Measurements from ENCODE around the gene HLF.

HLF gene

DNA sequence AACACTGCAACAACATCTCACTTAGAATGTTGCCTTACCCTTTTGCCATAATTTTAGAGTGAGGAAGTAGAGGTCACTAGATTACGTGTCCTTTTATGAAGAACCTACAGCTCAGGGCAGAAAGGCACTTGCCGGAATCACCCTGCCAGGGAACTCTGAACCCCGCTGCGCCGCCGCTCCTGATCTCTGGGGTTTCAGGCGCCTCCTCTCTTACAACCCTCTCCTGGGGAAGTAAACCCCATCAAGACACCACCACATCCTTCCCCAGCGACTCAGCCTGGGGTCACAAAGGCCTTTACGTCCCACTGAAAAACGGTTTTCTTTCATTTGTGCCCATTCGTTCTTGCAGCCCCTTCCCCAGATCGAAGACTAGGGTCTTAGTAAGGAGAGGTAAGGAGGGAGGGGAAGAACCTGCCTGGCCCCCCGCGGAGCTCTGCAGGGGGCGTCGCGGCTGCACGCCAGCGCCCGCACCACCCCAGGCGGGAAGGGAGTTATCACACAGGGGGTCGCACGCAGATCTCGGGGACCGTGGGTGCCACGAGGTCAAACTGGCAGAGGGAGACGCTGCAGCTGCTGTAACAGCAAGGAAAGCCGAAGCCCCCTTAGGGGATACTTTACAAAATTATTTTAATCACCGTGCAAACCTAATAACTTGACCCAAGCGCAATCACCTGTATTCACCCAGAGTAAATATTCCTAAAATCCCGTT, 1.0 kb upstream of the HLF start:
- peaks cover 0 to 4% (median 0%) of the 10 kb centered on the region in 10 experiments; a peak in 1 of 20 replicates for H3K4me1 ChIP-seq
- H3K36me3 ChIP-seq = no peaks in the 10 kb centered on the region
- no peak overlapping the region; a peak in 1 of 20 replicates for H3K4me3 ChIP-seq
- TF ChIP-seq Cebpa-rat (IDR thresholded peaks at IDR 0.05) = no peak
- H3K4me2 ChIP-seq = no peak overlapping the region
- no peak overlapping the region for H3K9ac ChIP-seq
- H3K27me3 ChIP-seq = peaks cover 49 to 74% (median 69%) of the 10 kb centered on the region in 11 experiments
- H3K9me3 ChIP-seq (replicated peaks in 1 of 11) = peaks cover 7 to 39% (median 31%) of the 10 kb centered on the region in 11 experiments; a peak in 20 of 22 replicates
- no peaks in the 10 kb centered on the region for H4K20me1 ChIP-seq
- no peak overlapping the region for H3K27ac ChIP-seq

- Histone ChIP-seq H4K20me1 (no peaks in the 10 kb centered on the region), H3K4me1 (peaks cover 0 to 4% (median 0%) of the 10 kb centered on the region in 10 experiments; a peak in 1 of 20 replicates), H3K27me3 (peaks cover 49 to 79% (median 69%) of the 10 kb centered on the region in 11 experiments), H3K9me3 (replicated peaks in 1 of 11) (peaks cover 7 to 39% (median 31%) of the 10 kb centered on the region in 11 experiments; a peak in 20 of 22 replicates), H3K4me2 (peak overlapping the region in 2 of 11 experiments; percentile 66 to 74; a peak in 2 of 22 replicates), H3K36me3 (no peaks in the 10 kb centered on the region), H3K9ac (no peak overlapping the region), H3K4me3 (peak overlapping the region in 2 of 10 experiments; percentile 23 to 44; a peak in 4 of 20 replicates), H3K27ac (no peak overlapping the region)
- no peak for TF ChIP-seq Cebpa-rat (IDR thresholded peaks at IDR 0.05)
Observed at GRCh38 chr17:55264278-55264644, 499 bp upstream of the HLF start.

DNA sequence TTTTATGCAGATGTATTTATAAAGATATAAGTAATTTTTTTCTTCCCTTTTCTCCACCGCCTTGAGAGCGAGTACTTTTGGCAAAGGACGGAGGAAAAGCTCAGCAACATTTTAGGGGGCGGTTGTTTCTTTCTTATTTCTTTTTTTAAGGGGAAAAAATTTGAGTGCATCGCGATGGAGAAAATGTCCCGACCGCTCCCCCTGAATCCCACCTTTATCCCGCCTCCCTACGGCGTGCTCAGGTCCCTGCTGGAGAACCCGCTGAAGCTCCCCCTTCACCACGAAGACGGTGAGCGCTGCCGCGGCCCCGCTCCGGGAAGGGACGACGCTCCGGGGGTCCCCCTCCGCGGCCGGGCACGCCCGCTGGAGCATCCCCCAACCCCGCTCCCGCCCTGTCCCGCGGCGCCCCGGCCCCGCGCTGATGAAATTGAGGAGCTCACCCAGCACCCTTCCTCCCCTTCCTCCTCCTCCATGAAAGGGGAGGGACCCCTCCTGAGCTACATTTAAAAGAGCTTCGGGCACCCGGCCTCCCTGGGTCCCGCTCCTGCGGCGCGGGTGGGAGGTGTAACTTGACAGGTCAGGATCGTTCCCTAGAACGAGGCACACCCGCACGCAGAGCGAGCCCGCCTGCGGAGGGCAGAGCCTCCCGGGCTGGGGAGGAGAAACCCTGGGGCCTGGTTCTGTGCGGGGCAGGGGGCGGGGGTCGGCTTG, 706 bp downstream of the HLF start:
- TF ChIP-seq Cebpa-rat (IDR thresholded peaks at IDR 0.05) = no peak
- Histone ChIP-seq H3K4me1 (peaks cover 0 to 4% (median 0%) of the 10 kb centered on the region in 10 experiments; a peak in 1 of 20 replicates), H3K4me3 (peak overlapping the region; percentile 7 to 55 (median 40); a peak in 15 of 20 replicates), H3K27ac (no peak overlapping the region), H3K4me2 (peak overlapping the region; percentile 36 to 74 (median 51); a peak in 20 of 22 replicates), H3K27me3 (peaks cover 49 to 79% (median 69%) of the 10 kb centered on the region in 11 experiments), H3K36me3 (no peaks in the 10 kb centered on the region), H4K20me1 (no peaks in the 10 kb centered on the region), H3K9me3 (replicated peaks in 1 of 11) (peaks cover 5 to 39% (median 30%) of the 10 kb centered on the region in 11 experiments; a peak in 20 of 22 replicates), H3K9ac (no peak overlapping the region)

GRCh38 chr17:55266051-55266957, 1.5 kb downstream of the HLF start:
- Histone ChIP-seq H3K4me3 (no peak overlapping the region), H3K4me1 (peaks cover 0 to 4% (median 0%) of the 10 kb centered on the region in 10 experiments; a peak in 1 of 20 replicates), H3K4me2 (no peak overlapping the region), H3K9ac (no peak overlapping the region), H3K9me3 (replicated peaks in 1 of 11) (peaks cover 0 to 33% (median 28%) of the 10 kb centered on the region in 11 experiments; a peak in 19 of 22 replicates), H3K27ac (no peak overlapping the region), H3K36me3 (no peaks in the 10 kb centered on the region), H3K27me3 (peaks cover 49 to 78% (median 68%) of the 10 kb centered on the region in 11 experiments), H4K20me1 (no peaks in the 10 kb centered on the region)
- no peak for TF ChIP-seq Cebpa-rat (IDR thresholded peaks at IDR 0.05)

DNA sequence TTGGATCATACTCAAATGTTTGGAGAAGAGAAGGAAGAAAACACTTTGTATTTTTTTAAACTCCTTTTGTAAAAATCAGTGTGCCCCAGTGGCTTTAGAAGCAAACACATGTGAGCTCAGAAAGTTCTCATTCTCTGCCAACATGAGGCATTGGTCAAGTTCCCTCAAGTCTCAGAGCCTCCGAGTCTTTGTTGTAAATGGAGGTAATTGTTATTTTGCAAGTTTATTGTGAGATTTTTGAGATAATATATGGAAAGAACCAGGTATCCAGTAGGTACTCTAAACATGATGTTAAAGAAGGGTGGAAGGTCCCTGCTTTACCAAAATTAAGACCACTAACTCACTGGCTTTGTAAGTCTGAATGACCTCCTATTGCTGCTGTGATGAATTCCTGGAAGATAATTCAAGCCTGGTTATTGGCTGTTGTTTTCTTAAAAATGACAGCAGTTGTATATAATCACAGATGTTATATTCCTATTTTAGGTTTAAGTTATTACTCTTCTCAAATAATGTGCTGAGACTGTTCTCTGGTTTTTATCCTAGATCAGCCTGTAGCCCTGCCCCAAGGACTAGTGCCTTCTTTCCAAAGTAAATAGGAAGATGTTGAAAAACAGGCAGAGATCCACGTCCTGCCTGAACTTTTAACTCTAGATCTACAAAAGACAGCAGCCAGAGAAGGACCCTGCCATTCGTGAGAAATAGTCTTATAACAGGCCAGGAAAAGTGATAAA, 2.4 kb downstream of the HLF start:
- H3K27me3 ChIP-seq = peaks cover 49 to 70% (median 61%) of the 10 kb centered on the region in 11 experiments
- H3K4me2 ChIP-seq = no peak overlapping the region

GRCh38 chr17:55267777-55268648, 3.3 kb downstream of the HLF start:
- Histone ChIP-seq H3K9me3 (replicated peaks in 1 of 11) (peaks cover 0 to 27% (median 20%) of the 10 kb centered on the region in 11 experiments; a peak in 18 of 22 replicates), H3K4me3 (no peak overlapping the region), H3K36me3 (no peaks in the 10 kb centered on the region), H3K27me3 (peaks cover 44 to 61% (median 53%) of the 10 kb centered on the region in 11 experiments), H3K9ac (no peak overlapping the region), H3K4me2 (no peak overlapping the region), H3K4me1 (peaks cover 0 to 11% (median 5%) of the 10 kb centered on the region in 10 experiments; a peak in 6 of 20 replicates), H4K20me1 (no peaks in the 10 kb centered on the region), H3K27ac (no peak overlapping the region)
- no peak for TF ChIP-seq Cebpa-rat (IDR thresholded peaks at IDR 0.05)

More for the DNA sequence above, 2.4 kb downstream of the HLF start:
- Histone ChIP-seq H3K4me3 (no peak overlapping the region), H4K20me1 (no peaks in the 10 kb centered on the region), H3K27ac (no peak overlapping the region), H3K36me3 (no peaks in the 10 kb centered on the region), H3K9me3 (replicated peaks in 1 of 11) (peaks cover 0 to 27% (median 22%) of the 10 kb centered on the region in 11 experiments; a peak in 18 of 22 replicates), H3K9ac (no peak overlapping the region), H3K4me1 (peaks cover 0 to 4% (median 2%) of the 10 kb centered on the region in 10 experiments; a peak in 5 of 20 replicates)
- TF ChIP-seq Cebpa-rat (IDR thresholded peaks at IDR 0.05) = no peak

DNA sequence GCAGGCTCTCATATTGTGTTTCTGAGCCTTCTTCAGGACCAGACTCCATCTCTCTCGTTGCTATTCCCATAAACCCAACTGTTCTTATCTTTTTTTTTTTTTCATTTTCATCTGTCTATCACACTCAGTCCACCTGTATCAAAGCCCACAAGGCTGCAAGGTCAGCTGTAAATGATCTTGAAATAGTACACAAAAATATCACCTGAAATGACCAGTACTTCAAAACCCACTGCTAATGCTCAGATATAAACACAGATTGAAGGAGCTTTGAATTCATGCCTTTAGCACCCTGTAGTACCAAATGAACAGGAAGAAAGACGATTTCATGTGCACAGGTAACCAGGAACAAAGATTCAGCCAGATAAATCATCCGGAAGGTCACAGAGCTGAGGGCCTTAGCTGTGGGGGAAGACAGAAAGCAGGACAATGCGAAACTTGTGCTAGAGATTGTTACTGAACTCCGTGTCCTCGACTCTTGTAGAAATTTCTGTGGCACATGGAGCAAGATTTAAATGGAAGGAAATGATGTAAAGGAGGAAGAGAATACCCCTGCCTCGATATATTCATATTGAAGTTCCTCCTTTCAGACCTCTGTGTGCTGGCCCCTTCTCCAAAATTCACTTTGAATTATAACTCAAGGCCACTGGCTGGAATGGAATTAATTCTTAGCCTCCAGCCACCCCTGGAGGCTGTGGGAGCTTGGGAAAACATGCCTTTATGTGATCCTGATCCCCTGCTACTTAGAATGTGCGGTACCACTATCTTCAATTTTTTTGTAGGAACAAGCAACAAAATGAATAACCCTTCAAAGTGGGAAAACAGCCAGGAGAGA, 4.1 kb downstream of the HLF start:
- Histone ChIP-seq H3K9me3 (replicated peaks in 1 of 11) (peaks cover 0 to 21% (median 18%) of the 10 kb centered on the region in 11 experiments; a peak in 18 of 22 replicates), H3K27me3 (peaks cover 36 to 52% (median 44%) of the 10 kb centered on the region in 11 experiments), H4K20me1 (no peaks in the 10 kb centered on the region), H3K4me2 (no peak overlapping the region), H3K4me3 (no peak overlapping the region), H3K9ac (no peak overlapping the region), H3K27ac (no peak overlapping the region), H3K36me3 (no peaks in the 10 kb centered on the region), H3K4me1 (peaks cover 0 to 11% (median 5%) of the 10 kb centered on the region in 10 experiments; a peak in 6 of 20 replicates)
- TF ChIP-seq Cebpa-rat (IDR thresholded peaks at IDR 0.05) = no peak
